Measurements from ENCODE around the gene BICD2. TPM values are rescaled to one million over a fixed set of nuclear protein-coding genes. Genes with fewer than 3 reads are reported as not detected.

BICD2 gene
- total and polyA plus RNA-seq, 2 donors (not counting 1 experiment from before 2014, with no cell fraction given) = 33.2 to 49.5 TPM

- ChIA-PET POLR2A (no interaction called here), CTCF (interaction anchor here (2.2 kb wide), 1 partner anchor 67 kb away, joined by 7 read pairs; no protein-coding TSS in a partner anchor)
- Histone ChIP-seq H3K9ac (ENCODE audit: low read length) (no peak overlapping the region), H3K4me2 (replicated peaks; ENCODE audit: low read depth, low read length, poor library complexity, severe bottlenecking) (no peak overlapping the region), H3K27ac (ENCODE audit: low read length in 2 of 2) (peak overlapping the region in 1 of 2 donors; percentile 34), H2AFZ (ENCODE audit: insufficient read depth, low read depth, low read length, poor library complexity, severe bottlenecking) (no peak overlapping the region), H3K79me2 (ENCODE audit: control insufficient read depth, insufficient read depth, low read length) (peaks cover 58% of the 10 kb centered on the region), H3K9me3 (ENCODE audit: control extremely low read depth in 1 of 3, control insufficient read depth in 2 of 3, insufficient read depth in 1 of 3, low read length in 2 of 3) (no peaks in the 10 kb centered on the region), H3K4me3 (ENCODE audit: control extremely low read depth in 1 of 5, extremely low read depth in 1 of 5, insufficient read depth in 1 of 5, low read depth in 2 of 5, low read length in 4 of 5) (no peak overlapping the region), H4K20me1 (ENCODE audit: control insufficient read depth, insufficient read depth, low read length, poor library complexity, severe bottlenecking) (peaks cover 44% of the 10 kb centered on the region), H3K27me3 (replicated peaks in 1 of 4; ENCODE audit: control extremely low read depth in 1 of 4, control insufficient read depth in 3 of 4, insufficient read depth in 4 of 4, low read length in 3 of 4) (no peaks in the 10 kb centered on the region), H3K36me3 (replicated peaks in 1 of 2; ENCODE audit: control extremely low read depth in 1 of 2, control insufficient read depth in 1 of 2, extremely low read depth in 1 of 2, insufficient read depth in 2 of 2, low read length in 1 of 2) (peaks cover 3 to 80% of the 10 kb centered on the region in 2 experiments), H3K4me1 (ENCODE audit: control insufficient read depth in 2 of 2, insufficient read depth in 2 of 2, low read length in 2 of 2) (peaks cover 49 to 93% of the 10 kb centered on the region in 2 donors)
- Mint-ChIP-seq H3K9me3 (ENCODE audit: insufficient read depth) (no peaks in the 10 kb centered on the region), H3K27ac (peak overlapping the region; percentile 77), H3K4me1 (peaks cover 90% of the 10 kb centered on the region), H3K4me3 (no peak overlapping the region), H3K27me3 (no peaks in the 10 kb centered on the region)
- intact Hi-C loops (cut with micrococcal nuclease) = no loop called here
- DNase-seq = no peak
- WGBS (ENCODE audit: insufficient coverage) = 92% methylated on average over 7 of the region's 9 CpGs
- ATAC-seq (ENCODE audit: low read depth) = no peak
- TF ChIP-seq, protein P1, sequence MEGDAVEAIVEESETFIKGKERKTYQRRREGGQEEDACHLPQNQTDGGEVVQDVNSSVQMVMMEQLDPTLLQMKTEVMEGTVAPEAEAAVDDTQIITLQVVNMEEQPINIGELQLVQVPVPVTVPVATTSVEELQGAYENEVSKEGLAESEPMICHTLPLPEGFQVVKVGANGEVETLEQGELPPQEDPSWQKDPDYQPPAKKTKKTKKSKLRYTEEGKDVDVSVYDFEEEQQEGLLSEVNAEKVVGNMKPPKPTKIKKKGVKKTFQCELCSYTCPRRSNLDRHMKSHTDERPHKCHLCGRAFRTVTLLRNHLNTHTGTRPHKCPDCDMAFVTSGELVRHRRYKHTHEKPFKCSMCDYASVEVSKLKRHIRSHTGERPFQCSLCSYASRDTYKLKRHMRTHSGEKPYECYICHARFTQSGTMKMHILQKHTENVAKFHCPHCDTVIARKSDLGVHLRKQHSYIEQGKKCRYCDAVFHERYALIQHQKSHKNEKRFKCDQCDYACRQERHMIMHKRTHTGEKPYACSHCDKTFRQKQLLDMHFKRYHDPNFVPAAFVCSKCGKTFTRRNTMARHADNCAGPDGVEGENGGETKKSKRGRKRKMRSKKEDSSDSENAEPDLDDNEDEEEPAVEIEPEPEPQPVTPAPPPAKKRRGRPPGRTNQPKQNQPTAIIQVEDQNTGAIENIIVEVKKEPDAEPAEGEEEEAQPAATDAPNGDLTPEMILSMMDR (IDR thresholded peaks at IDR 0.05) = no peak
- TF ChIP-seq EZH2 (IDR thresholded peaks at IDR 0.05; ENCODE audit: borderline replicate concordance, insufficient read depth, low read depth, low read length, poor library complexity, severe bottlenecking) = no peak
Measured at GRCh38 chr9:92723801-92724323, 40.8 kb downstream of the BICD2 start.

GRCh38 chr9:92723299-92723625 is 41.4 kb downstream of the BICD2 start:
- H3K9ac ChIP-seq (ENCODE audit: low read length) = no peak overlapping the region
- no peak for ATAC-seq (ENCODE audit: low read depth)
- no peaks in the 10 kb centered on the region for H3K9me3 ChIP-seq (ENCODE audit: control extremely low read depth in 1 of 3, control insufficient read depth in 2 of 3, insufficient read depth in 1 of 3, low read length in 2 of 3)
- Mint-ChIP-seq H3K4me3 (no peak overlapping the region), H3K4me1 (peaks cover 84% of the 10 kb centered on the region), H3K9me3 (ENCODE audit: insufficient read depth) (no peaks in the 10 kb centered on the region), H3K27me3 (no peaks in the 10 kb centered on the region), H3K27ac (peak overlapping the region; percentile 77)
- TF ChIP-seq EZH2 (IDR thresholded peaks at IDR 0.05; ENCODE audit: borderline replicate concordance, insufficient read depth, low read depth, low read length, poor library complexity, severe bottlenecking) = no peak
- TF ChIP-seq, protein P1 (IDR thresholded peaks at IDR 0.05) = no peak
- CTCF ChIA-PET = interaction anchor here (2.2 kb wide), 1 partner anchor 68 kb away, joined by 7 read pairs; no protein-coding TSS in a partner anchor
- H3K4me3 ChIP-seq (ENCODE audit: control extremely low read depth in 1 of 5, extremely low read depth in 1 of 5, insufficient read depth in 1 of 5, low read depth in 2 of 5, low read length in 4 of 5) = no peak overlapping the region
- peaks cover 43 to 88% of the 10 kb centered on the region in 2 donors for H3K4me1 ChIP-seq (ENCODE audit: control insufficient read depth in 2 of 2, insufficient read depth in 2 of 2, low read length in 2 of 2)
- POLR2A ChIA-PET = no interaction called here
- no peak overlapping the region for H2AFZ ChIP-seq (ENCODE audit: insufficient read depth, low read depth, low read length, poor library complexity, severe bottlenecking)
- peaks cover 58% of the 10 kb centered on the region for H3K79me2 ChIP-seq (ENCODE audit: control insufficient read depth, insufficient read depth, low read length)
- H3K36me3 ChIP-seq (replicated peaks in 1 of 2; ENCODE audit: control extremely low read depth in 1 of 2, control insufficient read depth in 1 of 2, extremely low read depth in 1 of 2, insufficient read depth in 2 of 2, low read length in 1 of 2) = peaks cover 3 to 84% of the 10 kb centered on the region in 2 experiments
- no peaks in the 10 kb centered on the region for H3K27me3 ChIP-seq (replicated peaks in 1 of 4; ENCODE audit: control extremely low read depth in 1 of 4, control insufficient read depth in 3 of 4, insufficient read depth in 4 of 4, low read length in 3 of 4)
- peaks cover 39% of the 10 kb centered on the region for H4K20me1 ChIP-seq (ENCODE audit: control insufficient read depth, insufficient read depth, low read length, poor library complexity, severe bottlenecking)
- DNase-seq = no peak
- intact Hi-C loops (cut with micrococcal nuclease) = no loop called here
- H3K4me2 ChIP-seq (replicated peaks; ENCODE audit: low read depth, low read length, poor library complexity, severe bottlenecking) = no peak overlapping the region
- H3K27ac ChIP-seq (ENCODE audit: low read length in 2 of 2) = peak overlapping the region in 1 of 2 donors; percentile 34
- no CpG with 5 or more reads among the region's 3 CpGs for WGBS (ENCODE audit: insufficient coverage)
